NT2/D1 (cell line): ENCODE results near the gene PEPD.

Experiments used
- DNase-seq: peaks from one replicate; pipeline ENCODE4 v3.0.0-alpha.2; 2011; ENCODE audit warnings: low read depth, low spot score
- H3K27me3 ChIP-seq: 2 replicates; pipeline ENCODE4 v1.6.0; 2011; ENCODE audit warnings: mild to moderate bottlenecking; ENCODE audit not compliant: insufficient read length, insufficient read depth
- H3K36me3 ChIP-seq: 2 replicates; pipeline ENCODE4 v1.6.1; 2011; ENCODE audit warnings: mild to moderate bottlenecking, low read length, mixed read lengths; ENCODE audit not compliant: insufficient read depth, insufficient read length
- H3K4me1 ChIP-seq: 2 replicates; pipeline ENCODE4 v1.5.1; 2011; ENCODE audit not compliant: insufficient read depth, insufficient read length
- H3K4me3 ChIP-seq: 2 replicates; pipeline ENCODE4 v1.5.1; 2011; ENCODE audit warnings: low read depth; ENCODE audit not compliant: insufficient read length
- H3K9ac ChIP-seq: 2 replicates; pipeline ENCODE4 v1.6.0; 2011; ENCODE audit warnings: low read depth; ENCODE audit not compliant: insufficient read length
- H3K9me3 ChIP-seq: 2 replicates; pipeline ENCODE4 v1.5.1; 2011; ENCODE audit warnings: mild to moderate bottlenecking, low read length; ENCODE audit not compliant: insufficient read depth
- SUZ12 ChIP-seq: IDR thresholded peaks from 2 replicates; pipeline ENCODE4 v1.6.1; 2011; ENCODE audit not compliant: insufficient read length, insufficient read depth; ENCODE audit errors: extremely low read depth
- YY1 ChIP-seq: IDR thresholded peaks from 2 replicates; pipeline ENCODE4 v1.6.1; 2011; ENCODE audit not compliant: insufficient read length, insufficient read depth
- ZNF274 ChIP-seq: IDR thresholded peaks from 2 replicates; pipeline ENCODE4 v1.6.1; 2011; ENCODE audit warnings: mild to moderate bottlenecking, low read depth, low read length

PEPD gene

GRCh38 chr19:33366897-33367296 is 154.7 kb downstream of the PEPD start:
- no peak overlapping the region for H3K4me3 ChIP-seq
- no peaks in the 10 kb centered on the region for H3K36me3 ChIP-seq
- TF ChIP-seq YY1 = no peak
- TF ChIP-seq SUZ12 = no peak
- no peak for TF ChIP-seq ZNF274
- H3K4me1 ChIP-seq = no peaks in the 10 kb centered on the region
- H3K9ac ChIP-seq = no peak overlapping the region
- H3K27me3 ChIP-seq = peaks cover 4% of the 10 kb centered on the region
- no peaks in the 10 kb centered on the region for H3K9me3 ChIP-seq
- no peak for DNase-seq

- Histone ChIP-seq H3K4me3 (no peak overlapping the region), H3K4me1 (no peaks in the 10 kb centered on the region), H3K9me3 (no peaks in the 10 kb centered on the region), H3K36me3 (no peaks in the 10 kb centered on the region), H3K27me3 (peaks cover 4% of the 10 kb centered on the region), H3K9ac (no peak overlapping the region)
- no peak for TF ChIP-seq SUZ12
- no peak for TF ChIP-seq ZNF274
- no peak for TF ChIP-seq YY1
- no peak for DNase-seq
Measured at GRCh38 chr19:33366127-33366526, 155.5 kb downstream of the PEPD start.

GRCh38 chr19:33365691-33366090 is 155.9 kb downstream of the PEPD start:
- Histone ChIP-seq H3K9ac (no peak overlapping the region), H3K4me1 (no peaks in the 10 kb centered on the region), H3K27me3 (peaks cover 4% of the 10 kb centered on the region), H3K9me3 (no peaks in the 10 kb centered on the region), H3K36me3 (no peaks in the 10 kb centered on the region), H3K4me3 (no peak overlapping the region)
- DNase-seq = no peak
- TF ChIP-seq YY1 = no peak
- no peak for TF ChIP-seq ZNF274
- no peak for TF ChIP-seq SUZ12

GRCh38 chr19:33363476-33363875 is 158.1 kb downstream of the PEPD start:
- peaks cover 4% of the 10 kb centered on the region for H3K27me3 ChIP-seq
- no peaks in the 10 kb centered on the region for H3K9me3 ChIP-seq
- no peaks in the 10 kb centered on the region for H3K4me1 ChIP-seq
- H3K4me3 ChIP-seq = no peak overlapping the region
- no peaks in the 10 kb centered on the region for H3K36me3 ChIP-seq
- TF ChIP-seq ZNF274 = no peak
- TF ChIP-seq YY1 = no peak
- TF ChIP-seq SUZ12 = no peak
- no peak overlapping the region for H3K9ac ChIP-seq
- no peak for DNase-seq

- Histone ChIP-seq H3K4me1 (no peaks in the 10 kb centered on the region), H3K27me3 (peaks cover 4% of the 10 kb centered on the region), H3K9me3 (no peaks in the 10 kb centered on the region), H3K4me3 (no peak overlapping the region), H3K9ac (no peak overlapping the region), H3K36me3 (no peaks in the 10 kb centered on the region)
- DNase-seq = no peak
- no peak for TF ChIP-seq ZNF274
- no peak for TF ChIP-seq SUZ12
- TF ChIP-seq YY1 = no peak
Measured at GRCh38 chr19:33362508-33363228, 158.9 kb downstream of the PEPD start.

GRCh38 chr19:33359581-33359980 is 162.0 kb downstream of the PEPD start:
- no peak overlapping the region for H3K4me3 ChIP-seq
- DNase-seq = no peak
- no peak overlapping the region for H3K9ac ChIP-seq
- TF ChIP-seq YY1 (no peak), SUZ12 (no peak), ZNF274 (no peak)
- H3K36me3 ChIP-seq = no peaks in the 10 kb centered on the region
- peaks cover 8% of the 10 kb centered on the region; the same call in 1 of the 2 replicates for H3K9me3 ChIP-seq
- no peaks in the 10 kb centered on the region for H3K4me1 ChIP-seq
- H3K27me3 ChIP-seq = peaks cover under 1% of the 10 kb centered on the region

- DNase-seq = no peak
- TF ChIP-seq ZNF274 (no peak), SUZ12 (no peak), YY1 (no peak)
- Histone ChIP-seq H3K4me1 (no peaks in the 10 kb centered on the region), H3K9me3 (peaks cover 8% of the 10 kb centered on the region; the same call in 1 of the 2 replicates), H3K4me3 (no peak overlapping the region), H3K9ac (no peak overlapping the region), H3K36me3 (no peaks in the 10 kb centered on the region), H3K27me3 (no peaks in the 10 kb centered on the region)
Measured at GRCh38 chr19:33358408-33358807, 163.2 kb downstream of the PEPD start.

- Histone ChIP-seq H3K27me3 (no peaks in the 10 kb centered on the region), H3K4me3 (no peak overlapping the region), H3K4me1 (no peaks in the 10 kb centered on the region), H3K36me3 (no peaks in the 10 kb centered on the region), H3K9ac (no peak overlapping the region), H3K9me3 (peaks cover 8% of the 10 kb centered on the region; the same call in 1 of the 2 replicates)
- no peak for DNase-seq
- no peak for TF ChIP-seq YY1
- TF ChIP-seq ZNF274 = no peak
- no peak for TF ChIP-seq SUZ12
Measured at GRCh38 chr19:33357556-33357955, 164.0 kb downstream of the PEPD start.
